GM20431 (cell line): ENCODE data around the gene FBXL19.
"Not testable (repeated sequence)": the region's sequence is repeated elsewhere in the genome, so short reads cannot be mapped to it uniquely, and the experiment has no call there.

Experiments used
- in situ Hi-C: fragments of 300-500 bp; cut with MseI, MboI; formaldehyde crosslinking; loops from one replicate; pipeline ENCODE4 v1.15.0; 2020; ENCODE audit warnings: low sequenced_read_pairs; ENCODE audit not compliant: unreplicated experiment

Gene FBXL19

GRCh38 chr16:30923554-30924075 lies at the start of gene FBXL19:
Gene FBXL19, plus strand, starts transcription at chr16:30923572. Its CDS starts 2,183 bp downstream, at chr16:30925755.
- in situ Hi-C loops: no loop called here

- in situ Hi-C loops: no loop called here
Measured at GRCh38 chr16:30874244-30874820, 49.0 kb upstream of the FBXL19 start.

GRCh38 chr16:30874821-30875717 lies 48.3 kb upstream of the FBXL19 start:
- in situ Hi-C loops: no loop called here

GRCh38 chr16:30875871-30876801 lies 47.2 kb upstream of the FBXL19 start:
- in situ Hi-C loops: no loop called here

- in situ Hi-C loops: no loop called here
Measured at GRCh38 chr16:30876867-30877266, 46.5 kb upstream of the FBXL19 start.

GRCh38 chr16:30882429-30883310 lies 40.7 kb upstream of the FBXL19 start:
- in situ Hi-C loops: no loop called here

- in situ Hi-C loops: no loop called here
Measured at GRCh38 chr16:30884760-30885159, 38.6 kb upstream of the FBXL19 start.

- in situ Hi-C loops: no loop called here
Measured at GRCh38 chr16:30885196-30885595, 38.2 kb upstream of the FBXL19 start.

- in situ Hi-C loops: no loop called here
Measured at GRCh38 chr16:30886145-30886544, 37.2 kb upstream of the FBXL19 start.

GRCh38 chr16:30887927-30888326 lies 35.4 kb upstream of the FBXL19 start:
- in situ Hi-C loops: no loop called here

- in situ Hi-C loops: no loop called here
Measured at GRCh38 chr16:30888856-30889499, 34.4 kb upstream of the FBXL19 start.

GRCh38 chr16:30889721-30890120 lies 33.7 kb upstream of the FBXL19 start:
- in situ Hi-C loops: no loop called here

- in situ Hi-C loops: not testable (repeated sequence)
Measured at GRCh38 chr16:30891043-30891823, 32.1 kb upstream of the FBXL19 start.

GRCh38 chr16:30892670-30893416 lies 30.5 kb upstream of the FBXL19 start:
- in situ Hi-C loops: no loop called here

GRCh38 chr16:30893417-30893743 lies 30.0 kb upstream of the FBXL19 start:
- in situ Hi-C loops: no loop called here

- in situ Hi-C loops: no loop called here
Measured at GRCh38 chr16:30893744-30894539, 29.4 kb upstream of the FBXL19 start, which contains the start of gene BCL7C. Gene BCL7C, minus strand, starts transcription at chr16:30894077. Its CDS starts 133 bp downstream, at chr16:30893944.
